Fibroblast of peridontal ligament (primary cell): ENCODE measurements around the gene MYO18B.

Experiments used
- DNase-seq: peaks from one replicate; pipeline ENCODE4 v3.0.0-alpha.2; 2010; ENCODE audit errors: extremely low read depth

Gene MYO18B

DNA sequence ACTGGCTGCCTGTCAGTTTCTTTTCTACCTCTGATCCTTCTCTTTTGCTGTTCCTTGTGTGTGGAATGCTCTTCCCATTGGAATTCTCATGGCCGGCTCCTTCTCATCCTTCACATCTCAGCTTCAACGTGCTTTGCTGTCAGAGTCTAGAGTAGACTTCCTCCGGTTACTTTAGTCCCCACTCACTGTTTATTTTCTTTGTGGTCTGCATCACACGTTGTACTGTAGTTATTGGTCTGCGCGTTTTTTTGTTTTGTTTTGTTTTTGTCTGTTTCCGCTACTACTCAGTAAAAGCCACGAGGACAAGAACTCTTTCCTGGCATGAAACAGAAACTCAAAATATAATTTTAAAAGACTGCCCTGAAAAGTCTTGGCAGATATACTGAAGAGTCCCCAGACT lies 305.9 kb downstream of the MYO18B start:
- no peak for DNase-seq

DNA sequence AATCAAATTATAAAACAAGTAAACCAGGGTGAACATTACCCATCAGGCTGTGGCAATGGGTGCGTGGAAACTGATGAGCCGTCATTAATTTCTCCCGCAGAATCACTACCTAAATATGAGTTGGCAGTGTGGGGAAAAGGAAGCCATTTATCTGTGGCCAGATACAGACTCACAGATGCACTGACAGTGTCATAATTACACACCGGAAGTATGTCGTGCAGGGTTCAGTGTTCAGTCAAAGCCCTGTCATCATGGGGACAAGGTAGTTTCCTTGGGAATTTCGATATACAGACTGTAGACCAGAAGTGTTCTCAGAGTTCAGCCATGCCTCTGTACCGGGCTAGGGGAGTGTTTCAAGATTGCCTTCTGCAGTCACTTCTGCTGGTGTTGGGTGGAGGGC lies 308.1 kb downstream of the MYO18B start:
- no peak for DNase-seq

DNA sequence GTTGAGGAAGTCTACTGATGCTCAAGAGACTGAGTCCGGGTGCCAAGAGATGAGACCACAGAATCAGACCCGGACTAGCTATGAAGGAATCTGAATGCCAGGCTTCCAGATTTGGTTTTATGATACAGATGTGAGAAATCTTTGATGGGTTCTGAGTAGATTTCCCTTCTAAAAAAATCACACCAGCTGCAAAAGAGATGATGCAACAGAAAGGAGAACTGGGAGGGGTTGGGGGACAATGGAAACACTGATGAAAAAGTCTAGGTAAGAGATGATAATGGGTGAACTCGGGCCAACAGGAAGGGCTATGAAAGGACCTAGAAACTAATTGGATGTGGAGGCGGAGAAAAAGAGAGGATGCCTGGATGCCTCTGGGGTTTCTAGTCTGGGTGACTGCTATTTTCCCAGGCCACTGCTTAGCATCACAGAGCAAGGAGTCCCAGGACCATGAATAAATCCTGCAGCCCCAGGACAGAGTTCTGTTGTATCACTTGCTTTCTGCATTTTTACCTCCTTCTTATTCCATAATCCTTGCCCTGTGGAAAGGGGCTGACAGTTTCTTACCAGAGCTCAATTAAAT lies 311.8 kb downstream of the MYO18B start:
- DNase-seq = no peak

DNA sequence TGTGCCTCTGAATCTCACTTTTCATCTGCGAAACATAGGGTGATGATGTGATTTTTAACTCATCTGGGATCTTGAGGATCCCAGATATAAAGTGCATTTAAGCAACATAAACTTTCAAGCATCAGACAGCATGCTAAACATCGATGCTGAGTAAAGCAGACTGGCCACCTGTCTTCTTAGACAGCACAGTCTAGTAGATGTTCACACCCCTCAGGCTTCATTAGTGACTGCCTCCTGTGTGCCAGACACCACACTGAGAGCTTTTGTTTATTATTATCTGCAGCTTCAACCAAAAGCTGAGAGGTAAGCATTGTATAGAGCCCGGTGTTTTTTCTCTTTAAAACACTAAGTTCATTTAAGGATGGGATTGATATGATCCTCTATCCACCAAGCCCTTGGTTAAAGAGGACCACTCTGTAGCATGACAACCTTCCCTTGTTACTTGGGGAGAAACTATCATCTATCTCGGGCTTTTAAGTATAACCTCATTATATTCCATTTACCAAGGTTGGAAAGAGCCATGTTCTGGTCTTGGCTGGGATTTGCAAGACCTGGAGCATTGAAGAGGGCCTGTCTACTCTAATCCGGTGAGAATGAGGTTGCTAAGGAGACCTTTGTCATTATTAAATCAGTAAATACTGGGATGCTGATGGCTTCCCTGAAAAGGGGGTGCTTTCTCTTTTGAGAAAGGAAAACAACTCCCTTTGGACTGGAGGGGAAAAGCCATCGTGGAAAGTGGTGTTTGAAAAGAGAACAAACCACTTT lies 313.0 kb downstream of the MYO18B start:
- DNase-seq = no peak

DNA sequence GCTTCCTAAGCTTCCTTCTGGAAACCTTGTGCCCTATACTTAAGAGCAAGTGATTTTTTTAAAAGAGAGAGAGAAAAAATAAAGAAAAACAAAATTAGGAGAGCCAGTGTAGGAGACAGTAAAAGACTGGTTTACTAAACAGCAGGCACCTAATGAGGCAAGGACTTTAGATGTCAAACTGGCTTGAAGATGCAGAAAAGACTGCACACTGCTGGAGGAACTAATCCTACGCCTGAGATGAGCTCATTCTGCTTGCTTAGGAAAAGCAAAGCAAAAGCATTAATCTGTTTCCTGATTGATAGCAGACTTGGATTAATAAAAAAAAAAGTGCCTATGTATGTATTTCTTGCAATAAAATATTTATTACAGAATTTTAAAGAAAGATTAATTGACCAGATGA lies 313.7 kb downstream of the MYO18B start:
- DNase-seq = no peak

DNA sequence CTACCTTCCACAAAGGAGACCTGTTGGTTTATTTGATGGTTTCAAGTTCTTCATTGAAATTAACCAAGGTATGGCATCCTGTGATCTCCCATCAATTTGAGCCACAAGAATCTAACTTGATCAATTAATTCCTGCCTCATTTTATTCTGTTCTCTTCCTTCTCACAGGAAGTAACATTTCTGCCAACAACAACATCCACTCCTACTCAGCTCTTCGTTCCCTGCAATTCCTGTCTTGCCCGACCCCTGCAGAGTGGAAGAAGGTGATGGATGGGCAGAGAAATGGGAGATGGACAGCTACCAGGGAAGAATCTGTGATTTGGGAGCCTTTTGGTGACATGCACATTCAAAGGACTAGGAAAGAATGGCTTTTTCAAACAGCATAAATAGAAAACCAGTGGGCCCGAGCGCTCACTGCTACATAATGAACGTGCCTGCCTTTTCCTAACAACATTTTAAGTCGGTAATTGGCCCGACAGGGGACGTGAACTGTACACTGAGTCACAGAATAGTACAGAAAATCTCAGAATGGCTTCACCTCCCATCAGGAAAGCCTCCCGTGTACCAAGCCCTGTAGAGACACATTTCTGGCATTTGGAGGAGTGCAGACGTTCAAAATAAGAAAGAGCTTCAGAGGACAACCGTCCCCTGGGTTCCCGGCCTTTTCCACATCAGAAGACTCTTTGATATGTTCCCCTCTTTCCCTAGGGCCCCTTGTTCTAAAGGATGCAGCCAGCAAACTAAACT lies 314.6 kb downstream of the MYO18B start:
- no peak for DNase-seq

DNA sequence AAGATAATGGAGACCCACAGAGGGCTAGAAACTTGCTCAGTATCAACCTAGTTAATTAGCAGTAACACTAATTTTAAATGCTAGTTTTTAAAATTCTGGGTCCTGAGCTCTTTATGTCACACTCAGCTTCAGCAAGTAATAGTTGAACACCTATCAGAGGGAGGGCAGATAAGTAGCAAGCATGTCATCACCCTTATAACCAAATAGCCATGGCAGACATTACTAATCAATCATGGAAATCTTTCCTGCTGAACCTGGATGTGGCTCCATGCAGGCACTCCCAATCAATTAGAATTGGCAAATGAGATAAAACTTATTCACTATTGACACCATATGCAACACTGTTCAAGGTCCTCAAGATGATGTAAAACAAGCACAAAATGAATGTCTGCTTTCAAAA lies 315.7 kb downstream of the MYO18B start:
- no peak for DNase-seq

DNA sequence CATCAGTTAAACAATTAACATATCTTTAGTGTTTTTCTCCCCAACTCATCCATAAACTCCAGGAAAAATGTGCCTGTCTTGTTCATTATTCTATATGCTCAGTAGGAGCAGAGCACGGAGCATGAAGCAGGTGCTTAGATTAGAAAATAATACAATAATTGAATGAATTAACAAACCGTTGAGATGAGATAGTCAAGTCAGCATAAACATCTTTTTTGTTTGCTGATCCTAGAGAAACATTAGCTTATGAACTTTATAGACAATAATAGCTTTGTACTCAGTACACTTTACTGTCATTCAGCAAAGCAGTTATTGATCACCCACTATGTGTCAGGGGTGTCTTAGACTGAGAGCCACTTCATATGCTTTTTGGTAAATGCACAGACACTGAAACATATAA lies 322.1 kb downstream of the MYO18B start:
- DNase-seq = no peak

DNA sequence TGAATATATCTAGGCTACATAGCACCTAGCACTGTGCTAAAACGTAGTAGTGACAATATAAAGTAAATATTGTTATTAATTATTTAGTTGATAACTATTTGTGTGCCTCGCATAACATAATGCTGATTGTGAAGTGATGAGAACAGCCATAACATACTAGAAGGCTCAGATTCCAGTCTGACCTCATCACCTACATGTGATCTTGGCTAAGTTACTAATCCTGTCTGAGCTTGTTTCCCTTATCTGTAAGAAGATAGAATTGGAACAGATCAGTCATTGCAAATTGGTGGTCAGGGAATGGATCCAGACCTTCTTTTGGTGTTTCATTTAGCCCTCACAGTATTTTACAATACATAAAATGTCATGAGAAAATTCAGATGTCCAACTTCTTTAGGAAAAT lies 323.9 kb downstream of the MYO18B start:
- DNase-seq = no peak

DNA sequence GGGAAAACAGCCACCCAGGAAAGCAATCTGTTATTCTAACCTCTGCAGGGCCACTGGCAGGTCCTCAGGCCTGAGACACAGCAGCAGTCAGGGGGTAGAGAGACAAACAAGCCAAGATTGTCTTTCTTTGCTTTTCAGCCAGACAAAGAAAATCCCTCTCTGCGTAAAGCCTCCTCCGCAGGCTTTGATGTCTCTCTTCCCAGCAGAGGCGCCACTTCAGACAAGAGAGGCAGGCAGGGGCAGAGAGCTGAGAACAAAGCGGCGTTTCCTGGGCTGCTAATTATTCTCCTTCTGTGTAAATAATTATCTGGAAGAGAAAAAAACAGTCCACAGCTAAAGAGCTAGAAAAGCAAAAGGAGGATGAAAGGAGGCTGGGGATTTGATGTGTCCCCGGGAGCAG lies 324.5 kb downstream of the MYO18B start:
- no peak for DNase-seq

DNA sequence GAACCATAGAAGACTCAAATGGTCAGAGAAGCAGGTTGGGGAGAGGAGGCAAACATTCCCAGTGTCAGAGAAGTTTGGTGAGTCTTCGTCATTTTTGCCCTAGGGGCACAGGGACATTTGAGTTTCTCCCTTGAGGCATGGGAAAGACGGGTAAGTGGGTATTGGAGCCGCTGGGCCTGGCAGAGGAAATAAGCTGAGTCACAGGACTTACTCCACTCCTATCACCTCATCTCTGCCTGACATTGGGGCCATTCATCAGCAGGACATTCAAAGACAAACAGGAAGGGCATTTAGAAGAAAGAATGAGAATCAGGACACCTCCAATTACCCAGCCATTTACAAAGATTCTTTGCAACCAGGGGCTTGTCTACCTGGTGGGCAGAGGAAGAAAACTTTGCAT lies 326.6 kb downstream of the MYO18B start:
- no peak for DNase-seq

DNA sequence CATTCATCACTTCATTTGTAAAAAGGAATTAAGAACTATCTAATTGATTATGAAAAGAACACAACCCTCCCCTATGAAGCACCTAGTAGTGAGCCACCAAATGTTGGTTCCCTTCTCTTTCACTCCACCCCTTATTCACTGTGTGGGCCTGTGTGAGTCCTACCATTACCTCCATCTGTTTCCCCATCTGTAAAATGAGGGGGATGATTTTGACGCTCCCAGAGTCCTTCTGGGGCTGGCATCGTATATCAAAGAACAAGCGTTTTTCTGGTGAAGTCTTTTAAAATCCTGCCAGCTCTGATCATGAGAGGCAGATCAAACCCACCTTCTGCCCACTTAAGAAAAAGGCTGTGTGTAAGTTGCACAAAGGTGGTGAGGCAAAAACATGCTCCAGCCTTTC lies 330.6 kb downstream of the MYO18B start:
- DNase-seq = no peak

DNA sequence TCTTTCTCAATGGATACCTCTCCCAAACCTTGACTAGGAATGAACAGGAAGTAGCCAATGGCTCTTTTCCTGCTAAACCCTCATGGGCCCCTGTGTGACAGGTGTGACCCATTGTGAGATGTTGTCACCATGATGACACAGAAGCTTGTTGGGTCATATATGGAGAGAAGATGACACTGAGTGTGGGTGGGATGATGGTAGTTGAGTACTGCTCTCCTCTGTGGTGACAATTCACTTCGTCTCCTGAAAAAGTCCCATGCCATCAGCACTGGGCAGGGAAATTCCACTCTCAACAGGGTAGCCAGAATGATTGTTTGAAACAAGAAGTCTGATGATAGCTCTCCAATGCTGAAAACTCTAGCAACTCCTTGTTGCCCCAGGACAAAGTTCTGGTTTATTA lies 333.3 kb downstream of the MYO18B start:
- DNase-seq = no peak

DNA sequence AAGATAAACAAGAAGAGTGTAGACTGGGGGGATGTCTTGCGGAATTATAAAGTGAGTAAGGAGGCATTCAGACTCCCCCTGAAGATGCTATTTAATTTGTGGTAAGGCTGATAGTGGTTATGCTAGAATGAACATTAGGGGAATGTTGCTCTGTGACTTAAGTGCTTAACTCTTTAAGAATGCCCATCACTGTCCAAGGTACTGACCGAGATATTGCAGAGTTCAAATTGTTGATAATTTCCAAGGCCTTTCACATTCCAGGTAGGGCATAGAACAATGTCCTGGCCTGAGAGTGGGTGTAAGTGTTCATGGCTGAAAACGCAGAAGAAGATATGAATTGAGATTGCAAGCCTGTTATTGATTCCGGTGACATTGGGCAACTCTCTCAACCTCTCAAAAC lies 337.0 kb downstream of the MYO18B start:
- no peak for DNase-seq
